ENCODE data around the gene TINAGL1.
A peak's percentile ranks its signal among the peaks of the same experiment; 100 is the strongest.

TINAGL1 gene

DNA sequence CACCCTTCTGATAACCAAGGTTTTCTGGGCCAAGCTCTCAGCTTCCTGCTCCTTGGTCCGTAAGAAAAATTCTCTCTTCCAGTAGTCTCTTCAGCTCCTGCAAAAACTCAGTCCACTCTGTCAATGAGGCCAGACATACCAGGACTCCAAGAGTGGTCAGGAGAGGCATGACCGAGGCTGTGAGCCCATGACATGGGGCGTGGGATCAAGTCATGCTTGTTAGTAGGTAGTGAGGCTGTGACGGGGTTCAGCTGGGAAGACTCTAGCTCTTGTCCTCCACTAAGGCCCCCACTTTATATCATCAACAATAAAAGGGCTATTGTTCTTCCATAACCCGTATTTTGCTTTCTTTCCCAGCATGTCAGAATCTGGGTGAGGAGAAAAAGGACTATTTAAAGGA is 31.0 kb downstream of the TINAGL1 start:
- DNase-seq (ENCODE audit: low read depth), result no peak

DNA sequence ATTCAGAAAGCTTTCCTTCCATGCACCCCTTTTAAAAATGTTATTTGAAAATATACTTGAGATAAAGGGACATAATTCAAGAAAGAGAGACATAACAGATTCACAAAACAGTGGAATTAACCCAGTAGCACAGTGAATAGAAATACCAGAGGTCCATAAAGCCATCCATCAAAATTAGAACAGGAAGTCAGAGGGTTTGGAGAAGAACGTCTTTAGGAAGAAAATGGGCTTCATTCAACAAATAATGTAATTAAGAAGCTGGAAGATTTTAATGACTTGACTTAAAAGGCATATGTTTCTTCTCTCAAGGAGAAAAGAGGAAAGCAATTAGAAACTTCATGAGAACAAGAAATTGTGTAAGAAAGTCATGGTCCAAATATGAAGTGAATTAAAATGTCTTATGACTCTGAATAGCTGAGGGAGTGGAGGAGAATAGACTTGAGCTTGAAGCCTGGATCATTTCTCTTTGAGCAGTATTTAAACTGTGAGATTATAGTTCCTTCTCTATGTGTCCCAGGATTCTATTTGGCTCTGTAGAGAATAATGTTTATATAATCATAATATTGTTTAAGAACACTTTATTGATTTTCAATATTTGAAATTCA is 33.3 kb downstream of the TINAGL1 start:
- DNase-seq (ENCODE audit: low read depth), result no peak

- no peak for DNase-seq (ENCODE audit: low read depth)
Observed at GRCh38 chr1:31614414-31615005, 38.2 kb downstream of the TINAGL1 start.

- no peak for DNase-seq (ENCODE audit: low read depth)
Observed at GRCh38 chr1:31615414-31615813, 39.1 kb downstream of the TINAGL1 start.

GRCh38 chr1:31615939-31616338 is 39.6 kb downstream of the TINAGL1 start:
- DNase-seq (ENCODE audit: low read depth), result no peak

DNA sequence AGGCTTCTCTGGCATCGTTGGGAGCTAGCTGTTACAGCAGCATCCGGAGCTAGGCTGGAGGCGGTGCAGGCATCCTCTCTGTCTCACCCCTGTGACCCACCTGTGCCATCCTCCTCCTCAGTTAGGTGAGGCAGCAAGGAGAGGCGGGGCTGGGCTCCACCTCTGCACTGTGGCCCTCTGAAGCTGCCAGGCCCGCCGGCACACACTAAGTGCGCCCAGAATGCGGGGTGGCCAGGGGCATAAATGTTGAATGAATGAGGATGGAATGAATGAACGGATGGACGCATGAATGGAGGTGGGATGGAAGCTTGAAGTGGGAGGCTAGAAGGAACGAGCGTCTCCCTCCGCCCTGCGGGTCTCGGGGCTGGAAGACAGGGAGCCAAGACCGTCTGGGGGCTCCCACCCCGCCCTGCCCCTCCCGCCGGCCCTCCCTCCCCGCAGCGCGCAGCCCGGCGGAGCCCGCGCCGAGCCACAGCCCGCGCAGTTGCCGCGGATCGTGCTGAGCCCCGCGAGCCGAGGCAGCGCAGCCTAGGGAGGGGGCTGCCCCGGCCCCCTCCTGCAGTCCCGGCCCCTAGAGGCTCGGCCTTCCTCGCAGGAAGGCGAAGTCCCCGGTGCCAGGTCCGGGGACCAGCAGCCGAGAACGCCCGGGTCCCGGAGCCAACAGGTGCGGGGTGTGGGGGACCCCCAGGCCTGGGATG is 41.1 kb downstream of the TINAGL1 start, which contains the start of gene HCRTR1:
TSS of gene HCRTR1 (plus strand) at position 472 of the 698 bp plus-strand sequence. CDS start 1,504 bp downstream, outside the sequence.
- DNase-seq (ENCODE audit: low read depth), result no peak

DNA sequence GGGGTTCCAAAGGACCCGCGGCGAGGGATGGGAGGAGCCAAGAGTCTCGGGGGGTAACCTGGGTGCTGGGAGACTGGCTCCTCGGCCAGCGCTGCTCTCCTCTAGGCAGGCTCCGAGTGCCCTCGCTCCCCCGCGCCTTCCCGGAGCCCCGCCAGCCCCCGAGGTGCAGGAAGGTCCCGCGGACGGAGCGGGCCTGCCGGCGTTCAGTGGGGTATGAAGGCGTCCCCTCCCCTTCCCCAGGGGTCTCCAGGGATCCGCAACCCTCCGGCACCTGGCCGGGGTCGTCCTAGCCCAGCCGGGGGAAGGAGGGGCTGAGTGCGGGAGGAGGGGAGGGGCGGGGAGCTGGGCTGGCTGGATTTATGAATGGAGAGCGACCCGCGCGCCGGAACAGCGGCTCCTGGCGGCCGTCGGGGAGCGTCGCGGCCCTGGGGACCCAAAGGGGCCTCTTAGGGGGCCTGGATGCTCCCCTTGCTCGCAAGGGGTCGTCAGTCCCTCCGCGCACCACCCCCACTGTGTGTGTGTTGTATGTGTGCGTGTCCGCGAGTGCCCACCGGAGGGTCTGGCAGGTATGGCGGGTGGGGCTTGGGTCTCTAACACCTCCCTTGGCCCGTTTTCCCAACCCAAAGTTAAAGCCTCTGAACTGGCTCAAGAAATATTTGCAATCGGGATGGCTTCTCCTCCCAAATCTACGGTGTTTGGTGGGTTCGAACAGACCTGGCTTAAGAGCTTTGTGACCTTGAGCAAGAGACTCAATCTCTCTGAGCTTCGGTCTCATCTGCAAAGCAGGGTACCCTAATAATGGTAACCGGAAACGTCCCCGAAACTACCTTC is 41.8 kb downstream of the TINAGL1 start:
- DNase-seq (ENCODE audit: low read depth), result peak; percentile 17

GRCh38 chr1:31618916-31619846 is 42.9 kb downstream of the TINAGL1 start:
- no peak for DNase-seq (ENCODE audit: low read depth)

GRCh38 chr1:31620631-31621497 is 44.5 kb downstream of the TINAGL1 start:
- DNase-seq (ENCODE audit: low read depth), result no peak

DNA sequence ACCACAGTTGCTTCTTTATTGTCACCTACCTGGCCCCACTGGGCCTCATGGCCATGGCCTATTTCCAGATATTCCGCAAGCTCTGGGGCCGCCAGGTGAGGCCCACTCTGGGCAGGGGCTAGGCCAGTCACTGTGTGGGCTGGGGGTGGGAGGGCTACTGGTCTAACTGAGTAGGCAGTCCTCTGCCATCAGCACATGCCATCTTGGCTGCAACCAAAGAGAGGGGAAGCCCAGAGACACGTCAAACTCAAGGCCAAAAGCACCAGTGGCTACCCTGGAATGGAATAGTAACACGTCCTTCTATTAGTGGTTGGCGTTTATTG is 45.1 kb downstream of the TINAGL1 start:
- DNase-seq (ENCODE audit: low read depth), result no peak

DNA sequence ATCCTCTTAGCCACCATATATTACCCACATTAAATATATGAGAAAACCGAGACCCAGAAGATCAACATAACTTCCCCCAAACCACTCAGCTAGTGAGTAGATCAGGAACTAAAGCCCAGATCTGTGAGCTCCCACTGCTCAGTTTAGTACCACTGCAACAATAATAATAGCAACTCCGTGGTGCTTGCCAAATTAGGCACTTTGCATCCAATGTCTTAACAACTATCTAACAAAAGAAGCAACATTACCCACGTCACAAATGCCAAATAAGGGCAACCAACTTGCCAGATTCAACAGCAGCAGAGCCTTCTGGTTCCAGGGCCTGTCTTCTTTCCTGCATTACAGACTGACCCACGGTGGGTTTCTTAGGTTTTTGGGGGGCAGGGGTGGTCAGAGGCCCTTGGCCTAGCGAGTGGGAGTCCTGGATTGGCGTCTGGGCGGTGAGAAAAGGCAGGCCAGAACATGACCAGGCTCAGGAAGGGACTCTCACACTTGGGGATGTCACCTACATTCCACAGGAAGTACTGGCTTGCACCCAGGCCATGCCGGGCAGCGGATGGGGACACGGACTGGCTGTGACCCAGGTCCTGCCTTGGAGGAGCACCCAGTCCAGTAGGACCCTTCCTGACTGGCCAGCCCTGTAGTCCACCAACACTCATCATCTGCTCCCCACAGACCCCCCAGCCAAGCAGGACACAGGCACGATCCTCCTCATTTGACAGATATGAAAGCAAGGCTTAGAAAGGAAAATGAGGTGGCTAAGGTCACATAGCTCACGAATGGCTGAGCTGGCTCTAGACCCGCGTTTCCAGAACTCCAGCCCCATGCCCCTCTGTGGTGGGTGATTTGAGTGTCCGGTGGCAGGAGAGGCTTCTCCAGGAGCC is 45.8 kb downstream of the TINAGL1 start:
- no peak for DNase-seq (ENCODE audit: low read depth)

- DNase-seq (ENCODE audit: low read depth), result no peak
Observed at GRCh38 chr1:31623365-31623764, 47.0 kb downstream of the TINAGL1 start.

- no peak for DNase-seq (ENCODE audit: low read depth)
Observed at GRCh38 chr1:31624309-31624708, 48.0 kb downstream of the TINAGL1 start.

GRCh38 chr1:31624731-31625514 is 48.6 kb downstream of the TINAGL1 start:
- DNase-seq (ENCODE audit: low read depth), result no peak

- DNase-seq (ENCODE audit: low read depth), result no peak
Observed at GRCh38 chr1:31625561-31626222, 49.4 kb downstream of the TINAGL1 start.

- no peak for DNase-seq (ENCODE audit: low read depth)
Observed at GRCh38 chr1:31626223-31627207, 50.2 kb downstream of the TINAGL1 start.
